ENCODE results near the gene RFX7. TPM values are rescaled to one million over a fixed set of nuclear protein-coding genes. Genes with fewer than 3 reads are reported as not detected.

The RFX7 gene
- total RNA-seq, 2 experiments from 2014 or later: 29.4 to 30.5 TPM

GRCh38 chr15:56051676-56052075, 192.0 kb downstream of the RFX7 start:
- Mint-ChIP-seq H3K9me3 (no peaks in the 10 kb centered on the region), H3K4me3 (no peak overlapping the region), H3K27ac (no peak overlapping the region), H3K4me1 (ENCODE audit: low read depth) (peaks cover 4% of the 10 kb centered on the region), H3K36me3 (ENCODE audit: low read depth) (no peaks in the 10 kb centered on the region), H3K27me3 (no peaks in the 10 kb centered on the region)
- no peak for TF ChIP-seq CTCF (IDR thresholded peaks at IDR 0.05)
- ChIA-PET CTCF (interaction anchor here (0.8 to 2.7 kb wide), 5 partner anchors 38 to 137 kb away, joined by 3 to 15 read pairs (median 4); partner anchors contain the start of gene NEDD4), POLR2A (interaction anchor here (0.6 kb wide), 1 partner anchor 53 kb away, joined by 3 read pairs; no protein-coding TSS in a partner anchor)
- DNase-seq (no peak), ATAC-seq (no peak)
- intact Hi-C loops (cut with micrococcal nuclease): loop anchor here (5.0 kb wide), 2 partner anchors 264 to 399 kb away; no protein-coding TSS in a partner anchor

GRCh38 chr15:56049577-56049976, 194.1 kb downstream of the RFX7 start:
- intact Hi-C loops (cut with micrococcal nuclease): no loop called here
- no peak overlapping the region for H3K4me3 Mint-ChIP-seq
- H3K4me1 Mint-ChIP-seq (ENCODE audit: low read depth): peaks cover 7% of the 10 kb centered on the region
- ChIA-PET POLR2A (interaction anchor here (0.7 kb wide), 1 partner anchor 22 kb away, joined by 3 read pairs; no protein-coding TSS in a partner anchor), CTCF (no interaction called here)
- ATAC-seq (no peak), DNase-seq (no peak)
- peaks cover 5% of the 10 kb centered on the region for H3K9me3 Mint-ChIP-seq
- H3K36me3 Mint-ChIP-seq (ENCODE audit: low read depth): no peaks in the 10 kb centered on the region
- H3K27me3 Mint-ChIP-seq: no peaks in the 10 kb centered on the region
- no peak overlapping the region for H3K27ac Mint-ChIP-seq
- TF ChIP-seq CTCF (IDR thresholded peaks at IDR 0.05): no peak

- POLR2A ChIA-PET: no interaction called here
- H3K4me1 Mint-ChIP-seq (ENCODE audit: low read depth): peaks cover 22% of the 10 kb centered on the region
- H3K4me3 Mint-ChIP-seq: no peak overlapping the region
- DNase-seq: no peak
- H3K27ac Mint-ChIP-seq: no peak overlapping the region
- no peak for TF ChIP-seq CTCF (IDR thresholded peaks at IDR 0.05)
- no peak for ATAC-seq
- peaks cover 14% of the 10 kb centered on the region for H3K36me3 Mint-ChIP-seq (ENCODE audit: low read depth)
- peaks cover 17% of the 10 kb centered on the region for H3K9me3 Mint-ChIP-seq
- intact Hi-C loops (cut with micrococcal nuclease): no loop called here
- CTCF ChIA-PET: interaction anchor here (0.9 to 1.0 kb wide), 3 partner anchors 9 to 18 kb away, joined by 3 to 4 read pairs (median 3); no protein-coding TSS in a partner anchor
- H3K27me3 Mint-ChIP-seq: no peaks in the 10 kb centered on the region
Measured at GRCh38 chr15:56047354-56047753, 196.3 kb downstream of the RFX7 start.

GRCh38 chr15:56045068-56045748, 198.5 kb downstream of the RFX7 start:
- ChIA-PET CTCF (interaction anchor here (1.1 to 2.4 kb wide), 2 partner anchors 8 to 396 kb away, joined by 3 to 8 read pairs; no protein-coding TSS in a partner anchor), POLR2A (no interaction called here)
- Mint-ChIP-seq H3K9me3 (peaks cover 19% of the 10 kb centered on the region), H3K4me1 (ENCODE audit: low read depth) (peaks cover 39% of the 10 kb centered on the region), H3K27me3 (no peaks in the 10 kb centered on the region), H3K27ac (no peak overlapping the region), H3K4me3 (no peak overlapping the region), H3K36me3 (ENCODE audit: low read depth) (peaks cover 17% of the 10 kb centered on the region)
- intact Hi-C loops (cut with micrococcal nuclease): no loop called here
- ATAC-seq: no peak
- TF ChIP-seq CTCF (IDR thresholded peaks at IDR 0.05): no peak
- DNase-seq: no peak

Data from activated CD8-positive, alpha-beta T cell treated with anti-CD3 and anti-CD28 coated beads for 36 hours (primary cell).